B cell (primary cell): ENCODE data around the gene TAMALIN. TPM values are rescaled to one million over a fixed set of nuclear protein-coding genes. Genes with fewer than 3 reads are reported as not detected.

ENCODE experiments used
- ATAC-seq: fragments of 200-7000 bp; cut with Tn5 transposase; one replicate; pipeline ENCODE4 v1.10.0; 2021; ENCODE audit warnings: low read depth, mild to moderate bottlenecking, moderate number of reproducible peaks, moderate library complexity
- CTCF ChIA-PET: fragments of 350-600 bp; sonication (Branson Sonifier 250); formaldehyde crosslinking; loops from one replicate; lab custom pipeline; 2021; ENCODE audit warnings: antibody characterized with exemption, inconsistent platforms; lab: Charles Lee
- POLR2A ChIA-PET: fragments of 350-600 bp; sonication (Branson Sonifier 250); formaldehyde crosslinking; loops from one replicate; lab custom pipeline; 2021; ENCODE audit warnings: antibody characterized with exemption; lab: Charles Lee
- DNase-seq: peaks from one replicate; pipeline ENCODE4 v3.0.0; 2013
- H2AFZ ChIP-seq: 2 replicates; pipeline ENCODE4 v1.6.1; 2012; ENCODE audit warnings: mild to moderate bottlenecking, low read depth, low read length; ENCODE audit not compliant: insufficient read depth, poor library complexity, severe bottlenecking
- H3K27ac ChIP-seq, 2 donors: 1 replicate in 1 of 2; 2 replicates in 1 of 2; pipeline ENCODE4 v1.5.1; 2012 to 2013; ENCODE audit warnings: low read length in 2 of 2, mild to moderate bottlenecking in 2 of 2, moderate library complexity in 1 of 2
- H3K27me3 ChIP-seq, 4 experiments: fragments of 200-600 bp in 1 of 4; sonication (generic) in 1 of 4; replicated peaks in 1 of 4; 1 replicate in 2 of 4; 2 replicates in 2 of 4; pipeline versions ENCODE4 v1.6.1 to v1.7.0; 2013 to 2016; ENCODE audit warnings: low read length in 3 of 4, mild to moderate bottlenecking in 2 of 4, mixed read lengths in 1 of 4, moderate library complexity in 1 of 4; ENCODE audit not compliant: insufficient read depth in 4 of 4, control insufficient read depth in 3 of 4; ENCODE audit errors: control extremely low read depth in 1 of 4
- H3K36me3 ChIP-seq, 2 experiments: replicated peaks in 1 of 2; 1 replicate in 1 of 2; 2 replicates in 1 of 2; pipeline versions ENCODE4 v1.6.1 to v1.7.1; 2013; ENCODE audit warnings: low read length in 1 of 2; ENCODE audit not compliant: insufficient read depth in 2 of 2, control insufficient read depth in 1 of 2; ENCODE audit errors: control extremely low read depth in 1 of 2, extremely low read depth in 1 of 2
- H3K4me1 ChIP-seq, 2 donors: fragments of 200-600 bp in 1 of 2; sonication (generic) in 1 of 2; 1 replicate in 1 of 2; 2 replicates in 1 of 2; pipeline versions ENCODE4 v1.5.1 to v1.6.1; 2013 to 2017; ENCODE audit warnings: low read length in 2 of 2; ENCODE audit not compliant: control insufficient read depth in 2 of 2, insufficient read depth in 2 of 2
- H3K4me2 ChIP-seq: replicated peaks from 2 replicates; pipeline ENCODE3; 2012; ENCODE audit warnings: mild to moderate bottlenecking, low read depth, low read length; ENCODE audit not compliant: poor library complexity, severe bottlenecking
- H3K4me3 ChIP-seq, 5 experiments: fragments of 200-600 bp in 1 of 5; sonication (generic) in 1 of 5; 1 replicate in 3 of 5; 2 replicates in 2 of 5; pipeline versions ENCODE4 v1.5.1 to v1.7.0; 2011 to 2016; ENCODE audit warnings: low read length in 4 of 5, mild to moderate bottlenecking in 4 of 5, low read depth in 2 of 5, control low read depth in 1 of 5, moderate library complexity in 1 of 5; ENCODE audit not compliant: insufficient read depth in 1 of 5; ENCODE audit errors: control extremely low read depth in 1 of 5, extremely low read depth in 1 of 5
- H3K79me2 ChIP-seq: fragments of 200-600 bp; sonication (generic); one replicate; pipeline ENCODE4 v1.6.0; 2016; ENCODE audit warnings: low read length; ENCODE audit not compliant: control insufficient read depth, insufficient read depth
- H3K9ac ChIP-seq: fragments of 200-600 bp; sonication (generic); 2 replicates; pipeline ENCODE4 v1.6.1; 2017; ENCODE audit warnings: mild to moderate bottlenecking, low read length, moderate library complexity
- H3K9me3 ChIP-seq, 3 donors: one replicate each; pipeline versions ENCODE4 v1.6.1 to v1.7.1; 2013; ENCODE audit warnings: low read length in 2 of 3; ENCODE audit not compliant: control insufficient read depth in 2 of 3, insufficient read depth in 1 of 3; ENCODE audit errors: control extremely low read depth in 1 of 3
- H4K20me1 ChIP-seq: 2 replicates; pipeline ENCODE4 v1.6.0; 2012; ENCODE audit warnings: mild to moderate bottlenecking, low read length; ENCODE audit not compliant: insufficient read depth, control insufficient read depth, poor library complexity, severe bottlenecking
- H3K27ac Mint-ChIP-seq: one replicate; pipeline ENCODE4 v1.8.0; 2021; ENCODE audit warnings: mixed read lengths
- H3K27me3 Mint-ChIP-seq: one replicate; pipeline ENCODE4 v1.8.0; 2021; ENCODE audit warnings: mixed read lengths
- H3K4me1 Mint-ChIP-seq: one replicate; pipeline ENCODE4 v1.8.0; 2021; ENCODE audit warnings: mixed read lengths
- H3K4me3 Mint-ChIP-seq: one replicate; pipeline ENCODE4 v1.8.0; 2021; ENCODE audit warnings: mixed read lengths
- H3K9me3 Mint-ChIP-seq: one replicate; pipeline ENCODE4 v1.8.0; 2022; ENCODE audit warnings: mixed read lengths; ENCODE audit not compliant: insufficient read depth
- CTCF ChIP-seq: fragments of 200-600 bp; IDR thresholded peaks from one replicate; pipeline ENCODE4 v1.8.0; 2022; ENCODE audit warnings: antibody characterized with exemption, mild to moderate bottlenecking
- EZH2 ChIP-seq: IDR thresholded peaks from 2 replicates; pipeline ENCODE4 v1.6.1; 2012; ENCODE audit warnings: borderline replicate concordance, low read depth, mild to moderate bottlenecking, moderate library complexity, low read length; ENCODE audit not compliant: insufficient read depth, poor library complexity, severe bottlenecking
- WGBS: methylation state at CpG from one replicate; pipeline ENCODE4 v1.1.5; 2013; ENCODE audit warnings: missing lambda C conversion rate; ENCODE audit not compliant: insufficient coverage; 5-methylcytosine and 5-hydroxymethylcytosine counted together
- intact Hi-C: fragments of 100-400 bp; cut with micrococcal nuclease; formaldehyde crosslinking; loops from one replicate; pipeline ENCODE4 v1.10.0; 2022
- polyA plus RNA-seq: library from polyadenylated mRNA; depleted of rRNA; stranded (reverse); fragments of >200 nt; gene quantifications from 2 replicates; pipeline ENCODE4 v1.2.3, GENCODE V29; 2012
- total RNA-seq, 2 donors: library from RNA; stranded (reverse); fragments of 120-200 nt in 1 of 2; gene quantifications; 1 replicate in 1 of 2; 2 replicates in 1 of 2; pipeline versions ENCODE4 v1.2.3 to v1.2.4, GENCODE V29; 2013 to 2022

TAMALIN gene
- total and polyA plus RNA-seq, 2 donors (not counting 1 experiment from before 2014, with no cell fraction given): 139 to 151 TPM

- DNase-seq (no peak), ATAC-seq (no peak)
- H3K4me1 ChIP-seq: no peaks in the 10 kb centered on the region
- intact Hi-C loops: no loop called here
- no peak overlapping the region for H3K4me3 ChIP-seq
- H4K20me1 ChIP-seq: peaks cover 16% of the 10 kb centered on the region
- H3K27ac ChIP-seq: no peak overlapping the region
- Mint-ChIP-seq H3K4me1 (peaks cover 2% of the 10 kb centered on the region), H3K27me3 (peaks cover 4% of the 10 kb centered on the region), H3K27ac (no peak overlapping the region), H3K9me3 (no peaks in the 10 kb centered on the region), H3K4me3 (no peak overlapping the region)
- H3K36me3 ChIP-seq: peaks cover 0 to 35% of the 10 kb centered on the region in 2 experiments
- no peak overlapping the region for H2AFZ ChIP-seq
- no peak overlapping the region for H3K9ac ChIP-seq
- ChIA-PET POLR2A (interaction anchor here (0.6 kb wide), 1 partner anchor 65 kb away, joined by 8 read pairs; no protein-coding TSS in a partner anchor), CTCF (interaction anchor here (1.0 to 34.6 kb wide), 3 partner anchors 11 to 26 kb away, joined by 3 to 1315 read pairs (median 5); partner anchors contain the start of gene ATG101)
- WGBS: 93% methylated on average over 17 of the region's 25 CpGs
- no peaks in the 10 kb centered on the region for H3K27me3 ChIP-seq
- no peak overlapping the region for H3K4me2 ChIP-seq
- no peaks in the 10 kb centered on the region for H3K9me3 ChIP-seq
- TF ChIP-seq EZH2: no peak
- TF ChIP-seq CTCF: no peak
- H3K79me2 ChIP-seq: no peaks in the 10 kb centered on the region
These were observed 52.0 kb downstream of the TAMALIN start for GRCh38 chr12:52058631-52059361.
